HG03064 (cell line): Measurements from ENCODE around the gene RTP2.
"Not testable (repeated sequence)": the region's sequence is repeated elsewhere in the genome, so short reads cannot be mapped to it uniquely, and the experiment has no call there.

Source experiments
- ATAC-seq: cut with Tn5 transposase; IDR thresholded peaks from one replicate; pipeline ENCODE4 v1.9.1; 2021; ENCODE audit warnings: low read depth; ENCODE audit not compliant: unreplicated experiment

The RTP2 gene

GRCh38 chr3:187717572-187717971, 15.2 kb upstream of the RTP2 start:
- ATAC-seq: no peak

GRCh38 chr3:187714404-187714979, 12.1 kb upstream of the RTP2 start:
- peak; percentile 90 for ATAC-seq

- no peak for ATAC-seq
These were observed 11.1 kb upstream of the RTP2 start for GRCh38 chr3:187713504-187713903.

- ATAC-seq: no peak
These were observed 6.8 kb upstream of the RTP2 start for GRCh38 chr3:187709155-187709554.

GRCh38 chr3:187708696-187709095, 6.3 kb upstream of the RTP2 start:
- no peak for ATAC-seq

DNA sequence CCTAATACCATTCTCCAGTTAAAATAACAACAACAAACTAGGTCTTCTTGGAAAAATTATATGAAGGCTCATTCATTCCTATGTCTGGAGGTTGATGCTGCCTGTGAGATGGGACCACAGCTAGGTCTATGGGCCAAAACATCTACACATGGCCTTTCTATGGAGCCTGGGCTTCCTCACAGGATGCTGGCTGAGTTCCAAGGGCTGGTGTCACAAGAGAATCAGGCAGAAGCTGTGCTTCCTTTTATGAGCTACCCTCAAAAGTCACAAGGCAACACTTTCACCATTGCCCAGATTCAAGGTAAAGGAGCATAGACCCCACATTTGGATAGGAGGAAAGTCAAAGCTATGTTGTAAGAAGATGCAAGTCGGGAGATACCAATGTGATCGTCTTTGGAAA, 4.6 kb upstream of the RTP2 start:
- no peak for ATAC-seq

- no peak for ATAC-seq
These were observed 2.8 kb upstream of the RTP2 start for GRCh38 chr3:187705164-187705563.

DNA sequence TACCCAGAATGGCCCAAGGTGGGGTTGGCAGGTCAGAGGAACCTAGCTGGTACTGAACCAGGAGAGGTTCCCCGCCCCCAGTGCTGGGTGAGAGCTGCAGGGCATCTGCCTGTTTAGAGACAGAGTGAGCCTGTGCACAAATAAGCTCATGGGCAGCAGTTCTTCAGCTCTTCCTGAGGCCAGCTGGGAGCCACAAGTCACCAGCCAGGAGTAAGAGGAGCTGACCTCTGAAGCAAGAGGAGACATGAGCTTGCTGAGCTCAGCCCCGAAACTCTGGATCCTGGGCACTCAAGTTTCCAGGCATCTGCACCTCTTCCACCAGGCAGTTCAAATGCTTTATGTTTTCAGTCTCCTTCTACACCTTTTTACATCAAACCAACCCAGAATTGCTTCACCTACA, 2.1 kb downstream of the RTP2 start:
- ATAC-seq: no peak

GRCh38 chr3:187698499-187699399, 3.6 kb downstream of the RTP2 start:
- ATAC-seq: no peak

DNA sequence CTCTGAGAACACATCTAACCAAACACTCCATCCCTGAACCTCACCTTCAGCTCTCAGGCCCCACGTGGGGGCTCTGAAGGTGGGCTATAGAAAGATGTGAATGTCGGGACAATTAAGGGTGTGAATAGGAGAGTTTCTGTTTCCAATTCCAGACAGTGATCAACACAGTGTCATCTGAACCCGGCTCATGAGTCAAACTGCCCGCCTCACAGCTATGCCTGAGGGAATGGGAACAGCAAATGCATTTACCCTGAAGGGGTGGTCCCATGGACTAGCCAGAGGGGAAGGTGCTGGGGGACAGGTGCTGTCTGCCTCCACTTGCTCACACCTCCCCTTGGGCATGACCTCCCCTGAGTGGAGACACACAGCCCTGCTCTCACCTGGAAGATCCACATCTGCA, 6.3 kb downstream of the RTP2 start:
- no peak for ATAC-seq

GRCh38 chr3:187695449-187695848, 6.9 kb downstream of the RTP2 start:
- no peak for ATAC-seq

DNA sequence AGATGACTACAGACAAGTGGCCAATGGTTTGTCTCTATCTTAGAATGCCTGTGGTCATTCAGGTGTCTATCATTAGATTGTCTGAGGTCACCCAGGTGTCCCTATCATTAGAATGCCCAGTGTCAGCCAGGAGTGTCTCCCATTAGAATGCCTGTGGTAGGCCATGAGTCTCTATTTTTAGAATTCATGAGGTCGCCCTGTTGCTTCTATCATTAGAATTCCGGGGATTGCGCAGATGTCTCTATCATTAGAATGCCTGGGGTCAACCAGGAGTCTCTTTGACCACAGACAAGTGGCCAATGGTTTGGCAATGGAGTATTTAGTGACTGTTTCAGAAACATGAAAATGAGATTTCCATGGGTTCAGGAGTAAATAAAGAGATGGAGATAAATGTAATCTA, 7.6 kb downstream of the RTP2 start:
- no peak for ATAC-seq

- no peak for ATAC-seq
These were observed 8.9 kb downstream of the RTP2 start for GRCh38 chr3:187693431-187693830.

- no peak for ATAC-seq
These were observed 12.4 kb downstream of the RTP2 start for GRCh38 chr3:187689984-187690383.

DNA sequence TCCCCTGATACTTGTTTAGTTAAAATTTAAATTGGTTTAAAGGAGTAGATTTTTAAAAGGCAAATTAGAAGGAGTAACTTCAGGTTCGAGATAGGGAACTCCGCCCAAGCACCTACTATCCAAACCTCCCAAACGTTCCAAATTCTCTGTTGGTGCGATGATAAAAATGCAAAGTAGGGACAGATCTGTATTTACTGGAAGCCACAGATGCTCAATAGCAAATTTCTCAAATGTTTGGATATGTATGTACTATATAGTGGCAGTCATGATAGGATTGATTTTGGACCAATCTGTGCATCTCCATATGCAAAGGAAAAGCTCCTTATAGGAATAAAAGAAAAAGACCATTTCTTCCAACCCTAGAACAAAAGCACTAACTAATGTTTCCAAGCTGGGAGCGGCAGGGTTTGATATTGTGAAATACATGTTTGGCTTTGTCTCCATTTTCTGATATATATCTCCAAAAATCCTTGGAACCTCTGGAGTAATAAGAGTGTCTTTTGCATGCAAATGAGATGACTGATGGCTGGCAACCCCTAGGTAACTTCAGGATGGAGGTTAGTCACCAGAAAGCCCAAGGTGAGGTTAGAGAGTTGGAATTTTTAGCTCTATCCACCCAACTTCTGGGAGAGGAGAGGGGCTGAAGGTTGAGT, 15.6 kb downstream of the RTP2 start:
- no peak for ATAC-seq

GRCh38 chr3:187685948-187686347, 16.4 kb downstream of the RTP2 start:
- ATAC-seq: no peak

DNA sequence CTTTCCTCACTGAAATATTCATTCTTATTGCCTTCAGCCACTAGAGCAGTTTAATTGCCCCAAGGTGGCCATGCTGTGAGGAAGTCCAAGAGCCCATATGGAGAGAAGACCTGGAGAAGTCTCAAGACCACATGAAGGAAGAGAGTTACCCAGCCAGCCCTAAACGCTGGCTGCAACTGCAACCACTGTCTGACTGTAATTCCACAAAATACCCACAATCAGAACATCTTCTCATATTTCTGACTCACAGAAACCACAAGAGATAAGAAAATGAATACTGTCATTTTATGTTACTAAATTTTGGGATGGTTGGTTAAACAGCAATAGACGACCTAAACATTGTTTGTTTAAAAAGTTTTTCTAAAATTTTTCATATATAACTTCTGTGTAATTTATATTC, 17.5 kb downstream of the RTP2 start:
- no peak for ATAC-seq

GRCh38 chr3:187684444-187684843, 17.9 kb downstream of the RTP2 start:
- no peak for ATAC-seq

DNA sequence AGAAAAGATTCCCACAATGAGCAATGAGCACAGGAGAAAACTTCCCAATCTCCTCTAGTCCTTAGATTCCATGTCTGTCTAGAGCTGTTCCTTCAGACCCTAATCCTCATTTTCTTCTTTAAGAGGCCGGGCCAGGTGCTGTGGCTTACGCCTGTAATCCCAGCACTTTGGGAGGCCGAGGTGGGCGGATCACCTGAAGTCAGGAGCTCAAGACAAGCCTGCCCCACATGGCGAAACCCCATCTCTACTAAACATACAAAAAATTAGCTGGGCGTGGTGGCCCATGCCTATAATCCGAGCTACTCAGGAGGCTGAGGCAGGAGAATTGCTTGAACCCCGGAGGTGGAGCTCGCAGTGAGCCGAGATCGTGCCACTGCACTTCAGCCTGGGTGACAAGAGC, 20.6 kb downstream of the RTP2 start:
- ATAC-seq: not testable (repeated sequence)

DNA sequence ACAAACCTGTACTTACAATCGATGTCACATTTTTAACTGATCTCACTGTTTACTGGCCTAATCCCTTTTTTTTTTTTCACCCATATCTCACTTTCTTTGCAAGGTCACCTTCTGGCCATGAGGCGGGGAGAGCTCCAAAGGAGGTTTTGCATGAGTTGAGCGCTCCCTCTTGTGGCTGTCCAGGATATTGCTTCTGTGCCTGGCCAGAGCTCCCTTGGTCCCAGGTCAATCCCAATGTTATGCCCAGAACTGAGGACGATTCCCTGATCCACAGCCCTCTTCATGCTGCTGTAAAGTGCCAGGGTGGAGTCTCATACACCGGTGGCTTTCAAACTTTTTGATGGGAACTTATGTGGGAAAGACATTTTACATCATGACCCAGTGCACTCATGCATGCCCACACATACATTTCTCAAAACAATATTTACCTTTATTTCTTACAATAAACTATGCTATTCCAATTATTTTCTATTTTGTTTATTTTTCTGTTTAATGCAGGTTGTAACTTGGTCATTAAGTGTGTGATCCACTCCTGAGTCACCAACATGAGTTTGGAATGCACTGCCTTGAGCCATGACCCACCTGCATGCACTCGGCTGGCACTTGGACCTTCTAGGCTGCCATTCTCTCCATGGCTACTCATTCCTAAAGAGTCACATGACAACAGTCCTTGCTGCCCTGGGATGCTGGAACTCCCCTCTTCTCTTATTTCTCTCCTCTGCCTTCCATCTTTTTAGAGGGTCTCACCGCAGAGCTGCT, 22.5 kb downstream of the RTP2 start:
- ATAC-seq: no peak

DNA sequence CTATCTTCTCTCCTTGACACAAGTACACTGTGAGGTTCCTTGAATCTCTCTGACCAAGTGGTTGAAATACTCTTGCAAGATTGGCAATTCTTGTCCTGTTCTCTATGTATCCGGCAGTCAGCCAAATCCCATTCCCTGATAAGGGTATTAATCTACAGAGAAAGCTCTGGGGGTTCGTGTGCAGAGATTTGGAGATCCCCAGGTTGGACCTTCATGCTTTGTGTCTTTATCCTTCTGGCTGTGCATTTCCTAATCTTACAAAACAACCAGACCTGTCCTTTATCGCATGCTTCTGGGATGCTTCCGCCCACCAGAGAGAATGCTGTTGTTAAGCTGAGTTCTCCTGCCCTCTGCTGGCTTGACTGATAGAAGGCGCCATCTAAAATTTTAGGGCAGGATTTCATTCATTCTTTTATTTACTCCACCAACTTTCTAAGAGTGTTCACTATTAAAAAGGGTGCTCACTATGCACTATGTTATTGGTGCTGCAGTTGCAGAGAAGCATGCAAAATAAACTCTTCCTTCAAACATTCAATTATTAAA, 23.6 kb downstream of the RTP2 start:
- ATAC-seq: no peak
